Lower leg skin (tissue), 3 donors: ENCODE data around the gene DHRS2.

ENCODE experiments used
- CTCF ChIP-seq, 3 donors: fragments of 450-650 bp; IDR thresholded peaks; one replicate each; pipeline ENCODE4 v1.5.1; 2016; ENCODE audit warnings: antibody characterized with exemption in 3 of 3, mild to moderate bottlenecking in 3 of 3, moderate library complexity in 2 of 3
- POLR2A ChIP-seq, 2 donors: fragments of 450-650 bp; IDR thresholded peaks; one replicate each; pipeline ENCODE4 v1.6.1; 2016 to 2017; ENCODE audit warnings: antibody characterized with exemption in 2 of 2, mild to moderate bottlenecking in 1 of 2, moderate library complexity in 1 of 2

DNA sequence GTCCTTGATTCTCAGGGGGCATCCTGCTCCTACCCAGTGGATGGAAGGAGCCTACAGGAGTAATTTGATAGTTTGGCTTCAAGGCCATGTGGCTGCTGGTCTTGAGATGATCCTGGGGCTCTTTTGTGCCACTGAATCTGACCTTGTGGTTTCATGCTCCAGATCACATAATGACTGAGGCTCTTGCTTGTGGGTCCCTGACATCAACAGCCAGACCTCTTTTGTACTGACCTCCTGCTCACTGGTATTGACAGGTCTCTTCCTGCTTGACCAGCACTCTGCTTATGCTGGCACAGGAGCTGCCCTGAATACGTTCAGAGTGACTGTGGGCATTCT, 34.4 kb upstream of the DHRS2 start:
- no peak for TF ChIP-seq CTCF (IDR thresholded peaks at IDR 0.05)
- TF ChIP-seq POLR2A (IDR thresholded peaks at IDR 0.05) = no peak
